ENCODE measurements around the gene PAQR7. TPM values are rescaled to one million over a fixed set of nuclear protein-coding genes. Genes with fewer than 3 reads are reported as not detected.
A peak's percentile ranks its signal among the peaks of the same experiment; 100 is the strongest.

PAQR7 gene
- total RNA-seq, 1 donor from 2014 or later = 18.7 TPM

GRCh38 chr1:25918615-25919014 is 43.1 kb upstream of the PAQR7 start:
- H3K4me3 Mint-ChIP-seq (ENCODE audit: unreplicated experiment) = no peak overlapping the region
- no peak for DNase-seq (ENCODE audit: low spot score)
- no peaks in the 10 kb centered on the region for H3K9me3 Mint-ChIP-seq (ENCODE audit: unreplicated experiment)
- H3K27ac Mint-ChIP-seq (ENCODE audit: unreplicated experiment) = no peak overlapping the region
- H3K36me3 Mint-ChIP-seq (ENCODE audit: low read depth, unreplicated experiment) = no peaks in the 10 kb centered on the region
- peaks cover 29% of the 10 kb centered on the region for H3K4me1 Mint-ChIP-seq (ENCODE audit: unreplicated experiment)
- H3K27me3 Mint-ChIP-seq (ENCODE audit: unreplicated experiment) = peaks cover 3% of the 10 kb centered on the region
- TF ChIP-seq, protein P1, sequence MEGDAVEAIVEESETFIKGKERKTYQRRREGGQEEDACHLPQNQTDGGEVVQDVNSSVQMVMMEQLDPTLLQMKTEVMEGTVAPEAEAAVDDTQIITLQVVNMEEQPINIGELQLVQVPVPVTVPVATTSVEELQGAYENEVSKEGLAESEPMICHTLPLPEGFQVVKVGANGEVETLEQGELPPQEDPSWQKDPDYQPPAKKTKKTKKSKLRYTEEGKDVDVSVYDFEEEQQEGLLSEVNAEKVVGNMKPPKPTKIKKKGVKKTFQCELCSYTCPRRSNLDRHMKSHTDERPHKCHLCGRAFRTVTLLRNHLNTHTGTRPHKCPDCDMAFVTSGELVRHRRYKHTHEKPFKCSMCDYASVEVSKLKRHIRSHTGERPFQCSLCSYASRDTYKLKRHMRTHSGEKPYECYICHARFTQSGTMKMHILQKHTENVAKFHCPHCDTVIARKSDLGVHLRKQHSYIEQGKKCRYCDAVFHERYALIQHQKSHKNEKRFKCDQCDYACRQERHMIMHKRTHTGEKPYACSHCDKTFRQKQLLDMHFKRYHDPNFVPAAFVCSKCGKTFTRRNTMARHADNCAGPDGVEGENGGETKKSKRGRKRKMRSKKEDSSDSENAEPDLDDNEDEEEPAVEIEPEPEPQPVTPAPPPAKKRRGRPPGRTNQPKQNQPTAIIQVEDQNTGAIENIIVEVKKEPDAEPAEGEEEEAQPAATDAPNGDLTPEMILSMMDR (IDR thresholded peaks at IDR 0.05; ENCODE audit: unreplicated experiment) = no peak

GRCh38 chr1:25917996-25918395 is 42.5 kb upstream of the PAQR7 start:
- H3K27ac Mint-ChIP-seq (ENCODE audit: unreplicated experiment) = peak overlapping the region; percentile 83
- TF ChIP-seq, protein P1 (IDR thresholded peaks at IDR 0.05; ENCODE audit: unreplicated experiment) = no peak
- H3K36me3 Mint-ChIP-seq (ENCODE audit: low read depth, unreplicated experiment) = no peaks in the 10 kb centered on the region
- H3K4me3 Mint-ChIP-seq (ENCODE audit: unreplicated experiment) = peak overlapping the region; percentile 47
- H3K4me1 Mint-ChIP-seq (ENCODE audit: unreplicated experiment) = peaks cover 26% of the 10 kb centered on the region
- peaks cover 1% of the 10 kb centered on the region for H3K27me3 Mint-ChIP-seq (ENCODE audit: unreplicated experiment)
- H3K9me3 Mint-ChIP-seq (ENCODE audit: unreplicated experiment) = no peaks in the 10 kb centered on the region
- DNase-seq (ENCODE audit: low spot score) = peak; percentile 12

GRCh38 chr1:25916460-25916859 is 41.0 kb upstream of the PAQR7 start:
- TF ChIP-seq, protein P1 (IDR thresholded peaks at IDR 0.05; ENCODE audit: unreplicated experiment) = no peak
- peaks cover 17% of the 10 kb centered on the region for H3K4me1 Mint-ChIP-seq (ENCODE audit: unreplicated experiment)
- H3K36me3 Mint-ChIP-seq (ENCODE audit: low read depth, unreplicated experiment) = no peaks in the 10 kb centered on the region
- no peak overlapping the region for H3K4me3 Mint-ChIP-seq (ENCODE audit: unreplicated experiment)
- H3K27ac Mint-ChIP-seq (ENCODE audit: unreplicated experiment) = no peak overlapping the region
- H3K27me3 Mint-ChIP-seq (ENCODE audit: unreplicated experiment) = peaks cover 1% of the 10 kb centered on the region
- no peaks in the 10 kb centered on the region for H3K9me3 Mint-ChIP-seq (ENCODE audit: unreplicated experiment)
- no peak for DNase-seq (ENCODE audit: low spot score)

DNA sequence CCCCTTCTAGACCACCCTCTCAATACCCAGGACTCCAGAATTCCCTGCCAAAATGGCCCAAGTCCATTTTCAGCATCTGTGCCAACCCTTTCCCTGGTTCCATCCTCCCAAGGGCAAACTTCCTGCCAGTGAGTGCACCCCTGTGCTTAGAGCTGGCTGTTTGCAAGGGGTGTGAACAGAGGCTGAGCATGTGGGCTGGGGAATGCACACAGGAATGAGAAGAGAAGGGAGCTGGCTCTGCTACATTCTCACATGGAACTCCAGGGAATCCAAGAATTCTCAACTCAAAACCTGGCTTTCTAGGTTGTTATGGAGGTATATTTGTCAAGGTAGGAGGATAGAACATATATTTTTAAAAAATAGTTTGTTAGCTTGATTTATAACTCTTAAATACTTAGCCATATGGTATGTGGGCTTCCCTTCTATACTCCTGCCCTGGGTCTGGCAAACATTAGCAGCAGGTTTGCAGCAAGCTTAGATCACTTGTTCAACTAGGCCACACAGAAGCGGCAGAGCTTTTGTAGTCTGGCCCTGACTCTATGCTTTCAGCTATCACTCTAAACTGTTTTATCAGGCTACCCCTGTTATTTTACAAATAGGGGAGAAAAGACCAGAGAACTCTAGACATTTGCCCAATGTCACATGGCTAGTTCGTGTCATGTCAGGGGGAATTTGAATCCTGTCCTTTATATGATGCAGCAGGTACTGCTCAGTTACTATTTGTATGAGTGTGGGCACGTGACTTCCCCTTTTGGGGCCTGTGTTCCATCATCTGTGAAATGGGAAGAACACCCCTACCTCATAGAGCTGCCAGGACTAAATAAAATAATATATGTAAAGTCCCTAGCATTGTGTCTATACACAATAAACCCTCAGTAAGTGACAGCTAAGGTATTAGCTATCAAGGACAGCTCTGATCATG is 38.8 kb upstream of the PAQR7 start:
- Mint-ChIP-seq H3K36me3 (ENCODE audit: low read depth, unreplicated experiment) (no peaks in the 10 kb centered on the region), H3K9me3 (ENCODE audit: unreplicated experiment) (no peaks in the 10 kb centered on the region), H3K4me3 (ENCODE audit: unreplicated experiment) (no peak overlapping the region), H3K27me3 (ENCODE audit: unreplicated experiment) (no peaks in the 10 kb centered on the region), H3K27ac (ENCODE audit: unreplicated experiment) (no peak overlapping the region), H3K4me1 (ENCODE audit: unreplicated experiment) (peaks cover 7% of the 10 kb centered on the region)
- no peak for DNase-seq (ENCODE audit: low spot score)
- TF ChIP-seq, protein P1 (IDR thresholded peaks at IDR 0.05; ENCODE audit: unreplicated experiment) = no peak

DNA sequence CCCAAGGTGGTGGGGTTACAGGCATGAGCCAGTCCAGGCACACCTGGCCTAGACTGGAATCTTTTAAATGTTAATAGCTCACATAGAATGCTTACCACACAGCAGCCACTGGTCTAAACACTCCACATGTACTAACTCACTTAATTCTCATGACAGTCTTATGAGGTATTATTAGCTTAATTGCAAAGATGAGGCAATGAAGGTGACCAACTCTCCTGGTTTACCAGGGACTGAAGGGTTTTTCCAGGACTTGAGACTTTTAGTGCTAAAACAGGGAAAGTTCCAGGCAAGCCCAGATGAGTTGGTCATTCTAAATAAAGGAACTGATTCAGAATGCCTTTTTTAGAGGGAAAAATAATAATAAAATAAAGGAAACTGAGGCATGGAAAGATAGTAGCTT is 37.7 kb upstream of the PAQR7 start:
- DNase-seq (ENCODE audit: low spot score) = no peak
- Mint-ChIP-seq H3K27me3 (ENCODE audit: unreplicated experiment) (no peaks in the 10 kb centered on the region), H3K4me1 (ENCODE audit: unreplicated experiment) (peaks cover 7% of the 10 kb centered on the region), H3K4me3 (ENCODE audit: unreplicated experiment) (no peak overlapping the region), H3K36me3 (ENCODE audit: low read depth, unreplicated experiment) (no peaks in the 10 kb centered on the region), H3K27ac (ENCODE audit: unreplicated experiment) (no peak overlapping the region), H3K9me3 (ENCODE audit: unreplicated experiment) (no peaks in the 10 kb centered on the region)
- TF ChIP-seq, protein P1 (IDR thresholded peaks at IDR 0.05; ENCODE audit: unreplicated experiment) = no peak
